Adrenal gland (tissue), 12 donors: ENCODE measurements around the gene PIGO. TPM values are rescaled to one million over a fixed set of nuclear protein-coding genes. Genes with fewer than 3 reads are reported as not detected.

Experiments
- DNase-seq, 7 donors: peaks; one replicate each; pipeline ENCODE4 v3.0.0-alpha.2; 2019 to 2020
- H3K27ac ChIP-seq, 5 donors: fragments of 200-600 bp; sonication (generic) in 4 of 5; 1 replicate in 3 of 5; 2 replicates in 2 of 5; pipeline versions ENCODE4 v1.5.1 to v1.8.0; 2016 to 2020; ENCODE audit warnings: mild to moderate bottlenecking in 1 of 5
- H3K27me3 ChIP-seq: fragments of 200-600 bp; 2 replicates; pipeline ENCODE4 v1.8.0; 2021
- H3K36me3 ChIP-seq, 2 donors: fragments of 200-600 bp; replicated peaks in 1 of 2; 1 replicate in 1 of 2; 2 replicates in 1 of 2; pipeline versions ENCODE4 v1.5.1 to v1.8.0; 2018 to 2022
- H3K4me1 ChIP-seq, 2 donors: fragments of 200-600 bp; replicated peaks in 1 of 2; 1 replicate in 1 of 2; 2 replicates in 1 of 2; pipeline versions ENCODE4 v1.5.1 to v1.8.0; 2018 to 2021
- H3K4me3 ChIP-seq, 4 donors: fragments of 200-600 bp; sonication (generic) in 3 of 4; one replicate each; pipeline ENCODE4 v1.5.1; 2016 to 2018
- H3K9me3 ChIP-seq, 3 donors: fragments of 200-600 bp; sonication (generic) in 1 of 3; replicated peaks in 1 of 3; 1 replicate in 2 of 3; 2 replicates in 1 of 3; pipeline versions ENCODE4 v1.5.1 to v1.8.0; 2016 to 2021
- CTCF ChIP-seq, 6 experiments: fragments of 450-650 bp in 4 of 6; fragments of 200-600 bp in 2 of 6; sonication (generic) in 1 of 6; IDR thresholded peaks; 1 replicate in 5 of 6; 2 replicates in 1 of 6; pipeline versions ENCODE4 v1.5.1 to v1.8.0; 2016 to 2021; ENCODE audit warnings: antibody characterized with exemption in 6 of 6, mild to moderate bottlenecking in 2 of 6, moderate library complexity in 1 of 6
- POLR2A ChIP-seq, 2 donors: fragments of 450-650 bp; IDR thresholded peaks; one replicate each; pipeline ENCODE4 v1.6.1; 2017; ENCODE audit warnings: antibody characterized with exemption in 2 of 2, mild to moderate bottlenecking in 2 of 2, moderate library complexity in 1 of 2
- WGBS, 4 donors: extraction: QIAGEN DNeasy Blood & Tissue Kit in 2 of 4; methylation state at CpG; one replicate each; pipeline versions ENCODE4 v1.1.5 to v1.1.7; 2013 to 2017; 5-methylcytosine and 5-hydroxymethylcytosine counted together
- intact Hi-C, 2 donors: fragments of 100-400 bp; cut with DNase I; formaldehyde crosslinking; loops; one replicate each; pipeline versions ENCODE4 v1.14.1 to v1.15.0; 2022 to 2023
- polyA plus RNA-seq, 3 donors: library from polyadenylated mRNA; stranded (reverse); fragments of 200-250 nt in 2 of 3; fragments of 350-450 nt in 1 of 3; fragmentation: Illumina TruSeq in 1 of 3; extraction: RNeasy Lipid Tissue Mini Kit (QIAGEN cat#74804) in 1 of 3; gene quantifications; one replicate each; pipeline ENCODE4 v1.2.3, GENCODE V29; 2013 to 2014
- total RNA-seq, 9 donors: library from RNA; depleted of rRNA in 4 of 9; stranded (reverse); fragments of >200 nt in 4 of 9; fragments of 120-200 nt in 1 of 9; fragmentation: NEBNext Ultra II Directional in 1 of 9; extraction: Animal tissue kit (Norgen Biotek cat#: 25700) in 1 of 9; gene quantifications; one replicate each; pipeline versions ENCODE4 v1.1.0 to v1.2.4, GENCODE V29; 2013 to 2023
- donor health status: healthy with polysubstance abuse.
- donor health status: Bipolar disorder and iron deficiency.
- donor health status: DM: yes; HTN: yes; CAD: no.
- donor health status: DM: no; HTN: no; CAD: no.
- donor health status: DM: no; HTN: no; CAD: no.
- donor health status: DM: yes; HTN: yes; CAD: no.

Gene PIGO
- total and polyA plus RNA-seq, 12 donors, result 19.7 to 37.4 (median 28.9) TPM

- peaks cover 0 to 63% of the 10 kb centered on the region in 2 donors for H3K36me3 ChIP-seq
- no peak for DNase-seq
- WGBS, 4 donors, result 95 to 100% (median 96%) methylated on average over 3 to 17 of the region's 17 CpGs
- H3K4me3 ChIP-seq, result no peak overlapping the region
- no peaks in the 10 kb centered on the region for H3K27me3 ChIP-seq
- H3K4me1 ChIP-seq, result peaks cover 7 to 10% of the 10 kb centered on the region in 2 donors
- TF ChIP-seq CTCF (IDR thresholded peaks at IDR 0.05), result no peak
- TF ChIP-seq POLR2A (IDR thresholded peaks at IDR 0.05), result no peak
- intact Hi-C loops, result loop anchor here in 1 of 2 donors (10.0 kb wide), 1 partner anchor 107 kb away; the partner anchor contains the start of gene DNAJB5
- H3K9me3 ChIP-seq, result no peaks in the 10 kb centered on the region
- H3K27ac ChIP-seq, result no peak overlapping the region
These were observed 4.9 kb downstream of the PIGO start for GRCh38 chr9:35091536-35091935.

- TF ChIP-seq CTCF (IDR thresholded peaks at IDR 0.05), result no peak
- TF ChIP-seq POLR2A (IDR thresholded peaks at IDR 0.05), result no peak
- H3K36me3 ChIP-seq, result peaks cover 0 to 63% of the 10 kb centered on the region in 2 donors
- 93 to 100% (median 96%) methylated on average over 2 of the region's 2 CpGs for WGBS, 4 donors
- H3K27ac ChIP-seq, result no peak overlapping the region
- H3K4me3 ChIP-seq, result no peak overlapping the region
- H3K27me3 ChIP-seq, result no peaks in the 10 kb centered on the region
- H3K4me1 ChIP-seq, result no peaks in the 10 kb centered on the region
- DNase-seq, result no peak
- intact Hi-C loops, result no loop called here
- no peaks in the 10 kb centered on the region for H3K9me3 ChIP-seq
These were observed 7.0 kb downstream of the PIGO start for GRCh38 chr9:35089434-35089833.

- TF ChIP-seq CTCF (IDR thresholded peaks at IDR 0.05), result no peak
- TF ChIP-seq POLR2A (IDR thresholded peaks at IDR 0.05), result no peak
- intact Hi-C loops, result no loop called here
- WGBS, 4 donors, result 76 to 90% (median 86%) methylated on average over 2 of the region's 2 CpGs
These were observed 11.3 kb downstream of the PIGO start for GRCh38 chr9:35085078-35085477.

GRCh38 chr9:35079426-35080341 lies 16.7 kb downstream of the PIGO start, which contains the start of gene FANCG:
FANCG (minus strand) TSS chr9:35079942; CDS start chr9:35079524, 418 bp downstream.
- H3K27me3 ChIP-seq, result no peaks in the 10 kb centered on the region
- DNase-seq, result peak; percentile 91 to 95 (median 93)
- 0 to 1% (median 0%) methylated on average over 14 to 67 of the region's 67 CpGs for WGBS, 4 donors
- no peaks in the 10 kb centered on the region for H3K9me3 ChIP-seq
- H3K27ac ChIP-seq, result peak within 1 kb of the TSS; percentile 33 to 80 (median 43)
- intact Hi-C loops, result no loop called here
- H3K4me1 ChIP-seq, result peaks cover 8 to 11% of the 10 kb centered on the region in 2 donors
- H3K4me3 ChIP-seq, result peak within 1 kb of the TSS; percentile 16 to 64 (median 40)
- no peaks in the 10 kb centered on the region for H3K36me3 ChIP-seq
- TF ChIP-seq CTCF (IDR thresholded peaks at IDR 0.05), result no peak
- TF ChIP-seq POLR2A (IDR thresholded peaks at IDR 0.05), result peak in 1 of 2 donors; percentile 73

More at GRCh38 chr9:35085078-35085477, 11.3 kb downstream of the PIGO start:
- no peak for DNase-seq
- no peak overlapping the region for H3K4me3 ChIP-seq
- no peaks in the 10 kb centered on the region for H3K27me3 ChIP-seq
- H3K4me1 ChIP-seq, result peaks cover 0 to 6% of the 10 kb centered on the region in 2 donors
- H3K9me3 ChIP-seq, result no peaks in the 10 kb centered on the region
- peaks cover 0 to 23% of the 10 kb centered on the region in 2 donors for H3K36me3 ChIP-seq
- H3K27ac ChIP-seq, result no peak overlapping the region
